GM13977 (cell line): ENCODE data around the gene TCN1.

Experiments
- DNase-seq: peaks from one replicate; pipeline ENCODE4 v3.0.0; 2012; ENCODE audit warnings: low spot score
- CTCF ChIP-seq: IDR thresholded peaks from 2 replicates; pipeline ENCODE4 v1.5.1; 2012; ENCODE audit warnings: mild to moderate bottlenecking, control low read depth; ENCODE audit not compliant: insufficient read depth; ENCODE audit errors: extremely low read depth, missing control alignments
- in situ Hi-C: fragments of 300-500 bp; cut with MboI; formaldehyde crosslinking; loops from one replicate; pipeline ENCODE4 v1.12.0; 2022; ENCODE audit warnings: low sequenced_read_pairs, low pct_unique_long_range_greater_than_20kb, mixed read lengths, inconsistent platforms; ENCODE audit not compliant: unreplicated experiment

TCN1 gene

GRCh38 chr11:59813364-59813763 lies 52.9 kb downstream of the TCN1 start:
- DNase-seq = no peak
- in situ Hi-C loops = loop anchor here (25.0 kb wide), 1 partner anchor 674 kb away; the partner anchor contains the start of gene MS4A12
- TF ChIP-seq CTCF = no peak

- in situ Hi-C loops = loop anchor here (25.0 kb wide), 1 partner anchor 675 kb away; the partner anchor contains the start of gene MS4A12
- DNase-seq = no peak
These were observed 54.1 kb downstream of the TCN1 start for GRCh38 chr11:59812220-59812619.

GRCh38 chr11:59810911-59811259 lies 55.4 kb downstream of the TCN1 start:
- in situ Hi-C loops = loop anchor here (25.0 kb wide), 1 partner anchor 676 kb away; the partner anchor contains the start of gene MS4A12
- TF ChIP-seq CTCF = no peak
- DNase-seq = no peak

More at GRCh38 chr11:59812220-59812619, 54.1 kb downstream of the TCN1 start:
- no peak for TF ChIP-seq CTCF

GRCh38 chr11:59810189-59810910 lies 55.9 kb downstream of the TCN1 start, which contains the start of gene MRPL16:
Gene MRPL16 (minus strand): TSS chr11:59810778. CDS start chr11:59810658, 120 bp downstream.
- DNase-seq = peak; percentile 85
- in situ Hi-C loops = loop anchor here (25.0 kb wide), 1 partner anchor 677 kb away; the partner anchor contains the start of gene MS4A12
- TF ChIP-seq CTCF = peak; percentile 20

GRCh38 chr11:59807047-59807610 lies 59.2 kb downstream of the TCN1 start:
- DNase-seq = no peak
- no peak for TF ChIP-seq CTCF
- in situ Hi-C loops = loop anchor here (10.0 to 25.0 kb wide), 2 partner anchors 52 to 680 kb away; partner anchors contain the start of genes MS4A12 and STX3

- no peak for TF ChIP-seq CTCF
- DNase-seq = no peak
- in situ Hi-C loops = loop anchor here (10.0 to 25.0 kb wide), 2 partner anchors 49 to 683 kb away; partner anchors contain the start of genes MS4A12 and STX3
These were observed 62.2 kb downstream of the TCN1 start for GRCh38 chr11:59804061-59804460.
